Measurements from ENCODE around the gene SYT11.

DNA sequence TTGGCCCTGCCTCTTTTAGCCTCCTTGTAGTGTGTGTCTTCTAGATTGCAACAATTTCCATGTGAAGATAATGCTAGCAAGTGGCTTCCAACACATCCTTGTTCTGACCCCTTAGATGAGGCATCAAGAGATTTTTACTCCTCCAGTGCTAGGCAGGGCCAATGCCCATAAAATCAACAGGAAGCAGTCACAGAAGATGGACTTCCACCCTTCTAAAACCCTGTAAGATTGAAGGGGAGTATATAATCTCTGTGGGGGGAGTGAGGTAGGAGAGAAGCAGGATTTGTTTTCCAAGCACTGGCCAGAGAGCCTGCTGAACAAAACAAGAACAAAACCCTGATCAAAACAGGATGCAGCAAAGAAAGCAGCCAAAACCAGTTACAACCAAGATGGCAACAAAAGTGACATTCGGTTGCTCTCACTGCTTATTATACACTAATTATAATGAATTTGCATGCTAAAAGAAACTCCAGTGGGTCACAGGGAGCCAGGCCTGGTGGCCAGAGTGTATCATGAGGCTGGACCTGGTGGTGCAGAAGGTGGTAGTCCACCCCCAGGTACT lies 14.4 kb upstream of the SYT11 start:
- TF ChIP-seq POLR2AphosphoS5 (IDR thresholded peaks at IDR 0.05; ENCODE audit: low read depth, low read length): no peak
- no peak for TF ChIP-seq YY1 (IDR thresholded peaks at IDR 0.05; ENCODE audit: low read depth, low read length)
- no peak for TF ChIP-seq POLR2A (IDR thresholded peaks at IDR 0.05; ENCODE audit: control extremely low read depth in 1 of 2, low read depth in 2 of 2, low read length in 2 of 2)
- no peak for TF ChIP-seq EP300 (IDR thresholded peaks at IDR 0.05; ENCODE audit: borderline replicate concordance in 1 of 2, low read depth in 2 of 2, low read length in 2 of 2)
- TF ChIP-seq TAF1 (IDR thresholded peaks at IDR 0.05; ENCODE audit: low read depth, low read length): no peak
